ENCODE data around the gene OVCA2. TPM values are rescaled to one million over a fixed set of nuclear protein-coding genes. Genes with fewer than 3 reads are reported as not detected.

OVCA2 gene
- total RNA-seq, 1 experiment from 2014 or later, result 27.3 TPM

DNA sequence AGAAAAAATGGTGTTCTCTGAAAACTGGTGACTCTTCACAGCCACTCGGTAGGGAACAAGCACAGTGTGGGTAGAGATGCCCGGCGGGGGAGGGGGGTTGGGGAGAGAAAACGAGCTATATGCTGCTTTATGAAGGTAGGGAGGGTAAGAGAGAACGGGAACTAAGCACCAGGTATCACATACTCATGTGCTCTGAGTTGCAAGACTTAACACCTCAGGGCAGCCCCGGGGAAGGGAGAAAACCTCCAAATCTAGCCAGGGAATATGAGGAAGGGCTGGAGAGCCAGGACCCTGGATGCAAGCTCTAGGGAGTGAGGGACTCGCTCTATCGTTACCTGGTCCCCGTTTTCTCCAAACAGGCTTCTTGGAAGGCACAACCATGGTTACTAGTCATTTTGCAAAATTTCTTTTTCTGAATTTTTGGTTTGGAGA lies 48.4 kb downstream of the OVCA2 start:
- H4K20me1 ChIP-seq (ENCODE audit: insufficient read depth), result no peaks in the 10 kb centered on the region
- no peaks in the 10 kb centered on the region for H3K36me3 ChIP-seq (ENCODE audit: control insufficient read depth in 1 of 2, insufficient read depth in 2 of 2, low read length in 2 of 2)
- BruUV-seq (replicated peaks), result no TSS peak
- H3K4me2 ChIP-seq (ENCODE audit: low read length), result no peak overlapping the region
- ChIA-PET RAD21 (ENCODE audit: low non-redundant PET in 1 of 2, low total read pairs in 2 of 2, uncharacterized antibody in 2 of 2, unreplicated experiment in 2 of 2) (no interaction called here), POLR2A (no interaction called here), CTCF (no interaction called here)
- no peak overlapping the region for H3K4me3 ChIP-seq (replicated peaks in 1 of 2; ENCODE audit: low read depth in 1 of 2, low read length in 2 of 2)
- TF ChIP-seq SIN3A (IDR thresholded peaks at IDR 0.05; ENCODE audit: low read depth), result no peak
- TF ChIP-seq, protein P1, sequence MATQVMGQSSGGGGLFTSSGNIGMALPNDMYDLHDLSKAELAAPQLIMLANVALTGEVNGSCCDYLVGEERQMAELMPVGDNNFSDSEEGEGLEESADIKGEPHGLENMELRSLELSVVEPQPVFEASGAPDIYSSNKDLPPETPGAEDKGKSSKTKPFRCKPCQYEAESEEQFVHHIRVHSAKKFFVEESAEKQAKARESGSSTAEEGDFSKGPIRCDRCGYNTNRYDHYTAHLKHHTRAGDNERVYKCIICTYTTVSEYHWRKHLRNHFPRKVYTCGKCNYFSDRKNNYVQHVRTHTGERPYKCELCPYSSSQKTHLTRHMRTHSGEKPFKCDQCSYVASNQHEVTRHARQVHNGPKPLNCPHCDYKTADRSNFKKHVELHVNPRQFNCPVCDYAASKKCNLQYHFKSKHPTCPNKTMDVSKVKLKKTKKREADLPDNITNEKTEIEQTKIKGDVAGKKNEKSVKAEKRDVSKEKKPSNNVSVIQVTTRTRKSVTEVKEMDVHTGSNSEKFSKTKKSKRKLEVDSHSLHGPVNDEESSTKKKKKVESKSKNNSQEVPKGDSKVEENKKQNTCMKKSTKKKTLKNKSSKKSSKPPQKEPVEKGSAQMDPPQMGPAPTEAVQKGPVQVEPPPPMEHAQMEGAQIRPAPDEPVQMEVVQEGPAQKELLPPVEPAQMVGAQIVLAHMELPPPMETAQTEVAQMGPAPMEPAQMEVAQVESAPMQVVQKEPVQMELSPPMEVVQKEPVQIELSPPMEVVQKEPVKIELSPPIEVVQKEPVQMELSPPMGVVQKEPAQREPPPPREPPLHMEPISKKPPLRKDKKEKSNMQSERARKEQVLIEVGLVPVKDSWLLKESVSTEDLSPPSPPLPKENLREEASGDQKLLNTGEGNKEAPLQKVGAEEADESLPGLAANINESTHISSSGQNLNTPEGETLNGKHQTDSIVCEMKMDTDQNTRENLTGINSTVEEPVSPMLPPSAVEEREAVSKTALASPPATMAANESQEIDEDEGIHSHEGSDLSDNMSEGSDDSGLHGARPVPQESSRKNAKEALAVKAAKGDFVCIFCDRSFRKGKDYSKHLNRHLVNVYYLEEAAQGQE (IDR thresholded peaks at IDR 0.05; ENCODE audit: low read depth), result no peak
- TF ChIP-seq SRF (IDR thresholded peaks at IDR 0.05; ENCODE audit: low read depth), result no peak
- TF ChIP-seq, protein P2, sequence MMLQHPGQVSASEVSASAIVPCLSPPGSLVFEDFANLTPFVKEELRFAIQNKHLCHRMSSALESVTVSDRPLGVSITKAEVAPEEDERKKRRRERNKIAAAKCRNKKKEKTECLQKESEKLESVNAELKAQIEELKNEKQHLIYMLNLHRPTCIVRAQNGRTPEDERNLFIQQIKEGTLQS (IDR thresholded peaks at IDR 0.05), result no peak
- no peak for TF ChIP-seq CBX3 (IDR thresholded peaks at IDR 0.05; ENCODE audit: low read depth)
- TF ChIP-seq ZFX (IDR thresholded peaks at IDR 0.05), result no peak
- TF ChIP-seq, protein P3, sequence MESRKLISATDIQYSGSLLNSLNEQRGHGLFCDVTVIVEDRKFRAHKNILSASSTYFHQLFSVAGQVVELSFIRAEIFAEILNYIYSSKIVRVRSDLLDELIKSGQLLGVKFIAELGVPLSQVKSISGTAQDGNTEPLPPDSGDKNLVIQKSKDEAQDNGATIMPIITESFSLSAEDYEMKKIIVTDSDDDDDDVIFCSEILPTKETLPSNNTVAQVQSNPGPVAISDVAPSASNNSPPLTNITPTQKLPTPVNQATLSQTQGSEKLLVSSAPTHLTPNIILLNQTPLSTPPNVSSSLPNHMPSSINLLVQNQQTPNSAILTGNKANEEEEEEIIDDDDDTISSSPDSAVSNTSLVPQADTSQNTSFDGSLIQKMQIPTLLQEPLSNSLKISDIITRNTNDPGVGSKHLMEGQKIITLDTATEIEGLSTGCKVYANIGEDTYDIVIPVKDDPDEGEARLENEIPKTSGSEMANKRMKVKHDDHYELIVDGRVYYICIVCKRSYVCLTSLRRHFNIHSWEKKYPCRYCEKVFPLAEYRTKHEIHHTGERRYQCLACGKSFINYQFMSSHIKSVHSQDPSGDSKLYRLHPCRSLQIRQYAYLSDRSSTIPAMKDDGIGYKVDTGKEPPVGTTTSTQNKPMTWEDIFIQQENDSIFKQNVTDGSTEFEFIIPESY (IDR thresholded peaks at IDR 0.05; ENCODE audit: extremely low read depth, insufficient replicate concordance, low read length), result no peak
- H3K9me2 ChIP-seq (ENCODE audit: insufficient read depth), result no peaks in the 10 kb centered on the region
- H3K79me2 ChIP-seq (ENCODE audit: insufficient read depth, low read length), result no peaks in the 10 kb centered on the region
- DNase-seq (ENCODE audit: low read depth, low spot score), result no peak
- H3K9ac ChIP-seq (ENCODE audit: low read length), result no peak overlapping the region
- intact Hi-C loops (cut with micrococcal nuclease), result no loop called here
- H3K4me1 ChIP-seq (ENCODE audit: control insufficient read depth in 1 of 2, insufficient read depth in 2 of 2, low read length in 2 of 2), result peaks cover 6% of the 10 kb centered on the region in 2 experiments; a peak in 3 of 4 replicates
- no peak overlapping the region for H3K27ac ChIP-seq (ENCODE audit: low read depth, low read length)
- H3K9me3 ChIP-seq (ENCODE audit: control insufficient read depth in 1 of 2, insufficient read depth in 1 of 2, low read depth in 1 of 2, low read length in 2 of 2), result no peaks in the 10 kb centered on the region
- no peak overlapping the region for H2AFZ ChIP-seq (ENCODE audit: low read depth, low read length, poor library complexity, severe bottlenecking)
- no peaks in the 10 kb centered on the region for H3K27me3 ChIP-seq (ENCODE audit: insufficient read depth, low read length)
- no peak for ATAC-seq

Measured in HCT116 (cell line).